Adrenal gland (tissue), 12 donors: ENCODE results near the gene BRSK1. TPM values are rescaled to one million over a fixed set of nuclear protein-coding genes. Genes with fewer than 3 reads are reported as not detected.

Experiments
- DNase-seq, 7 donors: peaks; one replicate each; pipeline ENCODE4 v3.0.0-alpha.2; 2019 to 2020
- H3K27ac ChIP-seq, 5 donors: fragments of 200-600 bp; sonication (generic) in 4 of 5; 1 replicate in 3 of 5; 2 replicates in 2 of 5; pipeline versions ENCODE4 v1.5.1 to v1.8.0; 2016 to 2020; ENCODE audit warnings: mild to moderate bottlenecking in 1 of 5
- H3K27me3 ChIP-seq: fragments of 200-600 bp; 2 replicates; pipeline ENCODE4 v1.8.0; 2021
- H3K36me3 ChIP-seq, 2 donors: fragments of 200-600 bp; replicated peaks in 1 of 2; 1 replicate in 1 of 2; 2 replicates in 1 of 2; pipeline versions ENCODE4 v1.5.1 to v1.8.0; 2018 to 2022
- H3K4me1 ChIP-seq, 2 donors: fragments of 200-600 bp; replicated peaks in 1 of 2; 1 replicate in 1 of 2; 2 replicates in 1 of 2; pipeline versions ENCODE4 v1.5.1 to v1.8.0; 2018 to 2021
- H3K4me3 ChIP-seq, 4 donors: fragments of 200-600 bp; sonication (generic) in 3 of 4; one replicate each; pipeline ENCODE4 v1.5.1; 2016 to 2018
- H3K9me3 ChIP-seq, 3 donors: fragments of 200-600 bp; sonication (generic) in 1 of 3; replicated peaks in 1 of 3; 1 replicate in 2 of 3; 2 replicates in 1 of 3; pipeline versions ENCODE4 v1.5.1 to v1.8.0; 2016 to 2021
- CTCF ChIP-seq, 6 experiments: fragments of 450-650 bp in 4 of 6; fragments of 200-600 bp in 2 of 6; sonication (generic) in 1 of 6; IDR thresholded peaks; 1 replicate in 5 of 6; 2 replicates in 1 of 6; pipeline versions ENCODE4 v1.5.1 to v1.8.0; 2016 to 2021; ENCODE audit warnings: antibody characterized with exemption in 6 of 6, mild to moderate bottlenecking in 2 of 6, moderate library complexity in 1 of 6
- POLR2A ChIP-seq, 2 donors: fragments of 450-650 bp; IDR thresholded peaks; one replicate each; pipeline ENCODE4 v1.6.1; 2017; ENCODE audit warnings: antibody characterized with exemption in 2 of 2, mild to moderate bottlenecking in 2 of 2, moderate library complexity in 1 of 2
- WGBS, 4 donors: extraction: QIAGEN DNeasy Blood & Tissue Kit in 2 of 4; methylation state at CpG; one replicate each; pipeline versions ENCODE4 v1.1.5 to v1.1.7; 2013 to 2017; 5-methylcytosine and 5-hydroxymethylcytosine counted together
- intact Hi-C, 2 donors: fragments of 100-400 bp; cut with DNase I; formaldehyde crosslinking; loops; one replicate each; pipeline versions ENCODE4 v1.14.1 to v1.15.0; 2022 to 2023
- polyA plus RNA-seq, 3 donors: library from polyadenylated mRNA; stranded (reverse); fragments of 200-250 nt in 2 of 3; fragments of 350-450 nt in 1 of 3; fragmentation: Illumina TruSeq in 1 of 3; extraction: RNeasy Lipid Tissue Mini Kit (QIAGEN cat#74804) in 1 of 3; gene quantifications; one replicate each; pipeline ENCODE4 v1.2.3, GENCODE V29; 2013 to 2014
- total RNA-seq, 9 donors: library from RNA; depleted of rRNA in 4 of 9; stranded (reverse); fragments of >200 nt in 4 of 9; fragments of 120-200 nt in 1 of 9; fragmentation: NEBNext Ultra II Directional in 1 of 9; extraction: Animal tissue kit (Norgen Biotek cat#: 25700) in 1 of 9; gene quantifications; one replicate each; pipeline versions ENCODE4 v1.1.0 to v1.2.4, GENCODE V29; 2013 to 2023
- donor health status: healthy with polysubstance abuse.
- donor health status: Bipolar disorder and iron deficiency.
- donor health status: DM: yes; HTN: yes; CAD: no.
- donor health status: DM: no; HTN: no; CAD: no.
- donor health status: DM: no; HTN: no; CAD: no.
- donor health status: DM: yes; HTN: yes; CAD: no.

BRSK1 gene
- total and polyA plus RNA-seq, 12 donors, result 2.0 to 64.3 (median 13.6) TPM

- Histone ChIP-seq H3K36me3 (peaks cover 0 to 23% of the 10 kb centered on the region in 2 donors), H3K27me3 (no peaks in the 10 kb centered on the region), H3K27ac (no peak overlapping the region), H3K4me3 (no peak overlapping the region), H3K4me1 (peaks cover 6 to 14% of the 10 kb centered on the region in 2 donors), H3K9me3 (no peaks in the 10 kb centered on the region)
- intact Hi-C loops, result no loop called here
- DNase-seq, result no peak
- TF ChIP-seq POLR2A (IDR thresholded peaks at IDR 0.05), result no peak
- no peak for TF ChIP-seq CTCF (IDR thresholded peaks at IDR 0.05)
- 87 to 96% (median 90%) methylated on average over 12 to 15 of the region's 15 CpGs for WGBS, 4 donors
Observed at GRCh38 chr19:55276720-55277430, 6.9 kb upstream of the BRSK1 start.

- Histone ChIP-seq H3K4me1 (peaks cover 6 to 14% of the 10 kb centered on the region in 2 donors), H3K4me3 (no peak overlapping the region), H3K9me3 (no peaks in the 10 kb centered on the region), H3K27ac (no peak overlapping the region), H3K36me3 (peaks cover 0 to 17% of the 10 kb centered on the region in 2 donors), H3K27me3 (no peaks in the 10 kb centered on the region)
- intact Hi-C loops, result no loop called here
- WGBS, 4 donors, result 84 to 97% (median 90%) methylated on average over 8 to 17 of the region's 17 CpGs
- no peak for DNase-seq
- no peak for TF ChIP-seq CTCF (IDR thresholded peaks at IDR 0.05)
- TF ChIP-seq POLR2A (IDR thresholded peaks at IDR 0.05), result no peak
Observed at GRCh38 chr19:55277494-55277893, 6.3 kb upstream of the BRSK1 start.

GRCh38 chr19:55278391-55279135 lies 5.2 kb upstream of the BRSK1 start:
- intact Hi-C loops, result no loop called here
- H3K36me3 ChIP-seq, result peaks cover 0 to 16% of the 10 kb centered on the region in 2 donors

More at GRCh38 chr19:55278391-55279135, 5.2 kb upstream of the BRSK1 start:
- Histone ChIP-seq H3K27me3 (no peaks in the 10 kb centered on the region), H3K4me1 (peaks cover 6 to 14% of the 10 kb centered on the region in 2 donors), H3K9me3 (no peaks in the 10 kb centered on the region), H3K4me3 (no peak overlapping the region), H3K27ac (no peak overlapping the region)
- no peak for DNase-seq
- TF ChIP-seq CTCF (IDR thresholded peaks at IDR 0.05), result no peak
- WGBS, 4 donors, result 75 to 85% (median 80%) methylated on average over 12 to 13 of the region's 13 CpGs
